Kidney (tissue), 14 donors: Measurements from ENCODE around the gene EPOP. TPM values are rescaled to one million over a fixed set of nuclear protein-coding genes. Genes with fewer than 3 reads are reported as not detected.

ENCODE experiments used
- DNase-seq, 5 donors: peaks; one replicate each; pipeline ENCODE4 v3.0.0-alpha.2; 2013 to 2020
- FAIRE-seq: peaks from 2 replicates; lab custom pipeline; 2012; peaks lifted over from hg19 to GRCh38; lab: Jason Lieb, UNC
- H3K27ac ChIP-seq, 2 donors: one replicate each; pipeline ENCODE4 v1.7.0; 2013; ENCODE audit warnings: low read depth in 2 of 2, low read length in 2 of 2, inconsistent platforms in 1 of 2
- H3K27me3 ChIP-seq: one replicate; pipeline ENCODE4 v1.7.1; 2013; ENCODE audit warnings: low read length, inconsistent platforms; ENCODE audit not compliant: control insufficient read depth, insufficient read depth
- H3K36me3 ChIP-seq, 3 donors: one replicate each; pipeline versions ENCODE4 v1.7.0 to v1.7.1; 2013; ENCODE audit warnings: low read length in 3 of 3, control low read depth in 1 of 3, inconsistent platforms in 1 of 3; ENCODE audit not compliant: insufficient read depth in 3 of 3, control insufficient read depth in 2 of 3
- H3K4me1 ChIP-seq, 3 donors: one replicate each; pipeline versions ENCODE4 v1.7.0 to v1.7.1; 2013; ENCODE audit warnings: low read length in 3 of 3, inconsistent platforms in 1 of 3, low read depth in 1 of 3; ENCODE audit not compliant: control insufficient read depth in 2 of 3, insufficient read depth in 2 of 3
- H3K4me3 ChIP-seq, 3 donors: one replicate each; pipeline versions ENCODE4 v1.7.0 to v1.8.1; 2013; ENCODE audit warnings: low read length in 3 of 3, control low read depth in 1 of 3, inconsistent platforms in 1 of 3
- H3K9ac ChIP-seq, 3 donors: one replicate each; pipeline versions ENCODE4 v1.7.0 to v1.7.1; 2013; ENCODE audit warnings: low read length in 3 of 3, control low read depth in 1 of 3, inconsistent platforms in 1 of 3
- H3K9me3 ChIP-seq, 3 donors: one replicate each; pipeline versions ENCODE4 v1.7.0 to v1.7.1; 2013; ENCODE audit warnings: low read length in 3 of 3, control low read depth in 1 of 3, inconsistent platforms in 1 of 3; ENCODE audit not compliant: control insufficient read depth in 2 of 3, insufficient read depth in 1 of 3
- intact Hi-C: fragments of 100-400 bp; cut with DNase I; formaldehyde crosslinking; loops from one replicate; pipeline ENCODE4 v1.11.1; 2022
- polyA plus RNA-seq: library from polyadenylated mRNA; stranded (reverse); fragments of 350-450 nt; fragmentation: Illumina TruSeq; extraction: RNeasy Lipid Tissue Mini Kit (QIAGEN cat#74804); gene quantifications from one replicate; pipeline ENCODE4 v1.2.3, GENCODE V29; 2014; ENCODE audit warnings: low read depth, low replicate concordance; ENCODE audit not compliant: insufficient read depth
- total RNA-seq: library from RNA; stranded (reverse); fragmentation: NEBNext Ultra II Directional; extraction: Animal tissue kit (Norgen Biotek cat#: 25700); gene quantifications from one replicate; pipeline ENCODE4 v1.2.1, GENCODE V29; 2021
- TF ChIP-seq, protein P1 (sequence below): IDR thresholded peaks from 3 replicates; pipeline ENCODE4 v1.5.1; 2012; ENCODE audit warnings: mild to moderate bottlenecking, moderate library complexity, borderline replicate concordance; ENCODE audit not compliant: insufficient read depth; ENCODE audit errors: extremely low read depth
- donor health status: control.
- donor health status: control.
- donor health status: control.
- donor health status: control.
- donor health status: control.
- donor health status: DM: yes; HTN: yes; CAD: no.
- donor health status: Normal renal cell carcinoma (clear cell type).

Gene EPOP
- total and polyA plus RNA-seq, 2 donors from 2014 or later: 0.49 to 1.3 TPM

- Histone ChIP-seq H3K4me3 (peak overlapping the region in 2 of 3 donors; percentile 16 to 77), H3K27me3 (no peaks in the 10 kb centered on the region), H3K4me1 (peaks cover 3 to 26% (median 11%) of the 10 kb centered on the region in 3 donors), H3K9ac (peak overlapping the region in 1 of 3 donors; percentile 72), H3K27ac (peak overlapping the region; percentile 71 to 87), H3K36me3 (peaks cover 0 to 6% (median 6%) of the 10 kb centered on the region in 3 donors), H3K9me3 (no peaks in the 10 kb centered on the region)
- no peak for FAIRE-seq
- intact Hi-C loops: no loop called here
- TF ChIP-seq, protein P1, sequence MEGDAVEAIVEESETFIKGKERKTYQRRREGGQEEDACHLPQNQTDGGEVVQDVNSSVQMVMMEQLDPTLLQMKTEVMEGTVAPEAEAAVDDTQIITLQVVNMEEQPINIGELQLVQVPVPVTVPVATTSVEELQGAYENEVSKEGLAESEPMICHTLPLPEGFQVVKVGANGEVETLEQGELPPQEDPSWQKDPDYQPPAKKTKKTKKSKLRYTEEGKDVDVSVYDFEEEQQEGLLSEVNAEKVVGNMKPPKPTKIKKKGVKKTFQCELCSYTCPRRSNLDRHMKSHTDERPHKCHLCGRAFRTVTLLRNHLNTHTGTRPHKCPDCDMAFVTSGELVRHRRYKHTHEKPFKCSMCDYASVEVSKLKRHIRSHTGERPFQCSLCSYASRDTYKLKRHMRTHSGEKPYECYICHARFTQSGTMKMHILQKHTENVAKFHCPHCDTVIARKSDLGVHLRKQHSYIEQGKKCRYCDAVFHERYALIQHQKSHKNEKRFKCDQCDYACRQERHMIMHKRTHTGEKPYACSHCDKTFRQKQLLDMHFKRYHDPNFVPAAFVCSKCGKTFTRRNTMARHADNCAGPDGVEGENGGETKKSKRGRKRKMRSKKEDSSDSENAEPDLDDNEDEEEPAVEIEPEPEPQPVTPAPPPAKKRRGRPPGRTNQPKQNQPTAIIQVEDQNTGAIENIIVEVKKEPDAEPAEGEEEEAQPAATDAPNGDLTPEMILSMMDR: no peak
- DNase-seq: peak in 1 of 5 donors; percentile 89
Measured at GRCh38 chr17:38705523-38705802, 30.7 kb upstream of the EPOP start.

DNA sequence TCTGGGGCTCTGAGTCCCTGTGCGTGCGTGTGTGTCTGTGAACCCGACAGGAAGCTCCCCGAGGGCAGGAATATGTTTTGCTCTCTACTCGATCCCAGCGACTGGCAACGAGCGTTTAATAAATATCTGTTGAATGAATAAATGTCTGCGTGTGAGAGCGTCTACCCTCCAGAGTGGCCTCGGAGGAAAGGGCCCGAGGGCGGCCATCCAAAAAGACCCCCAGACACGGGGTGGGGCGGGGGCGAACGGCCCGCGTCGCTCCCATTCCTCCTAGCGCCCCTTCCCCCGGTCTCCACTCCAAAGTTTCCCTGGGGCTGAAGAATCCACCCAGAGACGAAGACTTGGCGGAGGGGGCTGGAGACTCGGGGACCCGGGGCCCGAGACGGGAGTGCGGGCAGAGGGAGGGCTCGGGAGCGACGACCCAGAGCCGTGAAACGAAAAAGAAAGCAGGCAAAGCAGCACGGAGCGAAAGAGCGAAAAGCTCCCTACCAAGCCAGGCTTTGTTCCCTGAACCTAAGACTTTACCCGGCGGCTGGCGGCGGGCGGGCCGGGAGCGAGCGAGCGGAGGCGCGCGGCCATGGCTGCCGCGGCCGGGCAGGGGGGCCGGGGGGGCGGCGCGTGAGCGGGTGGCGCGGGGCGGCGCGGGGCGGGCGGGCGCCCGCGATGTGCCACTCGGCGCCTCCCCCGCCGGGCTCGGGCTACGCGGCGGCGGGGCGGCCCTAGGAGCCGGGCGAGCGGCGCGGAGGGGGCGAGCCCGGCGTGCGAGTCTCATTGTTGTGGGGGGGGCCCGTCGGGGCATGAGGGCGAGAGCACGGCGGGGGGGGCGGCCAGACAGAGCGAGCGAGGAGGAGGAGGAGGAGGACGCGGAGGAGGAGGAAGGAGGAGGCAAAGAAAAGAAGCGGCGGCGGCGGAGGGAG is 30.1 kb upstream of the EPOP start, which contains the start of gene MLLT6:
Gene MLLT6, plus strand, starts transcription at position 668 of the 917 bp plus-strand sequence. CDS start 360 bp downstream, outside the sequence.
- H3K9me3 ChIP-seq: no peaks in the 10 kb centered on the region
- H3K36me3 ChIP-seq: peaks cover 0 to 6% (median 5%) of the 10 kb centered on the region in 3 donors
- no peaks in the 10 kb centered on the region for H3K27me3 ChIP-seq
- TF ChIP-seq, protein P1: no peak
- FAIRE-seq (no peak), DNase-seq (peak; percentile 85 to 95 (median 89))
- peaks cover 3 to 30% (median 11%) of the 10 kb centered on the region in 3 donors for H3K4me1 ChIP-seq
- peak within 1 kb of the TSS; percentile 96 to 97 for H3K27ac ChIP-seq
- intact Hi-C loops: no loop called here
- peak within 1 kb of the TSS; percentile 55 to 97 (median 88) for H3K9ac ChIP-seq
- peak within 1 kb of the TSS; percentile 80 to 92 (median 88) for H3K4me3 ChIP-seq

DNA sequence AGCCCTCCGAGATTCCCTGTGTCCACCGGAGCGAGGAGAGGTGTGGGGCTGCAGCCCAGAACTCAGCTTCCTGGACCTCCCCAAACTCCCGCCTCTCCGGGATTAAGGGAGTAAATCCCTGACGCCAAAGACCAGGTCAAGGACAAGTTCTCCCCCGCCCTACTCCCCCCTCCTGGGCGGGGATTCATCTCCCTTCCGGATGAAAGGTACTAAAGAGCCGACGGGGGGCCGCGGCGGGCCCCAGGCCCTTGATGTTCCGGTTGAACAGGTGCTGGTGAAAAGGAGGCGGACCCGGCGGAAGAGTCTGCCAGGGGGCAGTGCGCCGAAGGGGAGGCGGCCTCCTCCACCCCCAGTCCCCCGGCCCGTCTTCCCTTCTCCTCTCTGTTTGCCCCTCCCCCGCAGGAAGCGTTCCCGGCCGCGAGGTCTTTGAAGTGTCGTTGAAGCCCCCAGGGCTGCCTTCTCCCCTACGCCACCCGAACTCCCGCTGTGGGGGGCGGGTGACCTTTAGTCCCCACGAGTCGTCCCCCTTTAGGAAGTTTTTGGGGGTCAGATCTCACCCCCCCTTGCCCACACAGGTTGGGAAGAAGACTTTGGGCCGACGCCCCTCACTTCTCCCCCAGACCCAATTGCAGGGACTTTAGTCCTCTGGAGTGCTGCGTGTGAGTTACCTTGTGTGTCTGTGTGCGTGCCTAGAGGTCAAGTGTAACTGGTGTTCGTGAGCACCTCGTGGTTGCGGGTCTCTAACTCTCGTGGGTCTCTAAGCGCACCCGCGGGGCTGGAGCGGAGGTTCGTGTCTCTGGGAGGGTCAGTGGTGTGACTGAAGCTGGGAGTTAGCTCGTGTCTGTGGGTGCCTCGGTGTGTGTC is 29.2 kb upstream of the EPOP start:
- Histone ChIP-seq H3K4me3 (peak overlapping the region; percentile 80 to 92 (median 88)), H3K36me3 (peaks cover 0 to 6% (median 0%) of the 10 kb centered on the region in 3 donors), H3K4me1 (peaks cover 3 to 28% (median 15%) of the 10 kb centered on the region in 3 donors), H3K9me3 (no peaks in the 10 kb centered on the region), H3K9ac (peak overlapping the region; percentile 55 to 97 (median 88)), H3K27ac (peak overlapping the region; percentile 96 to 97), H3K27me3 (no peaks in the 10 kb centered on the region)
- intact Hi-C loops: no loop called here
- DNase-seq (peak; percentile 96 to 97 (median 96)), FAIRE-seq (no peak)
- TF ChIP-seq, protein P1: no peak
